ENCODE measurements around the gene CDH13.

Gene CDH13

GRCh38 chr16:82605863-82606620 is 20.7 kb upstream of the CDH13 start:
- H3K4me3 ChIP-seq (ENCODE audit: severe bottlenecking) = no peak overlapping the region

GRCh38 chr16:82609140-82609539 is 17.6 kb upstream of the CDH13 start:
- Histone ChIP-seq H3K27ac (ENCODE audit: poor library complexity, severe bottlenecking) (no peak overlapping the region), H3K27me3 (ENCODE audit: insufficient read depth, poor library complexity, severe bottlenecking) (no peaks in the 10 kb centered on the region), H3K36me3 (ENCODE audit: low read depth) (no peaks in the 10 kb centered on the region), H3K9me3 (ENCODE audit: severe bottlenecking) (no peaks in the 10 kb centered on the region), H3K4me3 (ENCODE audit: severe bottlenecking) (no peak overlapping the region), H3K4me1 (ENCODE audit: insufficient read depth, poor library complexity, severe bottlenecking) (no peaks in the 10 kb centered on the region)
- TF ChIP-seq CTCF (IDR thresholded peaks at IDR 0.05; ENCODE audit: poor library complexity, severe bottlenecking) = no peak
- ATAC-seq (ENCODE audit: low read depth) = no peak
- DNase-seq (ENCODE audit: low spot score) = no peak

More at GRCh38 chr16:82605863-82606620, 20.7 kb upstream of the CDH13 start:
- ATAC-seq (ENCODE audit: low read depth) = no peak
- Histone ChIP-seq H3K4me1 (ENCODE audit: insufficient read depth, poor library complexity, severe bottlenecking) (no peaks in the 10 kb centered on the region), H3K9me3 (ENCODE audit: severe bottlenecking) (no peaks in the 10 kb centered on the region), H3K27ac (ENCODE audit: poor library complexity, severe bottlenecking) (no peak overlapping the region), H3K36me3 (ENCODE audit: low read depth) (no peaks in the 10 kb centered on the region), H3K27me3 (ENCODE audit: insufficient read depth, poor library complexity, severe bottlenecking) (no peaks in the 10 kb centered on the region)
- TF ChIP-seq CTCF (IDR thresholded peaks at IDR 0.05; ENCODE audit: poor library complexity, severe bottlenecking) = no peak
- DNase-seq (ENCODE audit: low spot score) = no peak

GRCh38 chr16:82612263-82612662 is 14.5 kb upstream of the CDH13 start:
- ATAC-seq (ENCODE audit: low read depth) = no peak
- Histone ChIP-seq H3K27ac (ENCODE audit: poor library complexity, severe bottlenecking) (no peak overlapping the region), H3K9me3 (ENCODE audit: severe bottlenecking) (no peaks in the 10 kb centered on the region), H3K4me3 (ENCODE audit: severe bottlenecking) (no peak overlapping the region), H3K4me1 (ENCODE audit: insufficient read depth, poor library complexity, severe bottlenecking) (no peaks in the 10 kb centered on the region), H3K27me3 (ENCODE audit: insufficient read depth, poor library complexity, severe bottlenecking) (no peaks in the 10 kb centered on the region), H3K36me3 (ENCODE audit: low read depth) (no peaks in the 10 kb centered on the region)
- DNase-seq (ENCODE audit: low spot score) = no peak
- no peak for TF ChIP-seq CTCF (IDR thresholded peaks at IDR 0.05; ENCODE audit: poor library complexity, severe bottlenecking)

GRCh38 chr16:82616356-82616755 is 10.4 kb upstream of the CDH13 start:
- no peak overlapping the region for H3K27ac ChIP-seq (ENCODE audit: poor library complexity, severe bottlenecking)
- no peaks in the 10 kb centered on the region for H3K27me3 ChIP-seq (ENCODE audit: insufficient read depth, poor library complexity, severe bottlenecking)
- no peaks in the 10 kb centered on the region for H3K4me1 ChIP-seq (ENCODE audit: insufficient read depth, poor library complexity, severe bottlenecking)
- no peak overlapping the region for H3K4me3 ChIP-seq (ENCODE audit: severe bottlenecking)
- no peak for ATAC-seq (ENCODE audit: low read depth)
- H3K9me3 ChIP-seq (ENCODE audit: severe bottlenecking) = no peaks in the 10 kb centered on the region
- H3K36me3 ChIP-seq (ENCODE audit: low read depth) = no peaks in the 10 kb centered on the region
- no peak for TF ChIP-seq CTCF (IDR thresholded peaks at IDR 0.05; ENCODE audit: poor library complexity, severe bottlenecking)
- DNase-seq (ENCODE audit: low spot score) = no peak

- no peak; the same call in 2 of the 3 replicates for ATAC-seq (ENCODE audit: low read depth)
- DNase-seq (ENCODE audit: low spot score) = no peak
- H3K4me1 ChIP-seq (ENCODE audit: insufficient read depth, poor library complexity, severe bottlenecking) = peaks cover 4% of the 10 kb centered on the region
- H3K9me3 ChIP-seq (ENCODE audit: severe bottlenecking) = no peaks in the 10 kb centered on the region
- H3K27ac ChIP-seq (ENCODE audit: poor library complexity, severe bottlenecking) = no peak overlapping the region
- H3K27me3 ChIP-seq (ENCODE audit: insufficient read depth, poor library complexity, severe bottlenecking) = no peaks in the 10 kb centered on the region
- TF ChIP-seq CTCF (IDR thresholded peaks at IDR 0.05; ENCODE audit: poor library complexity, severe bottlenecking) = peak; percentile 38
- no peaks in the 10 kb centered on the region for H3K36me3 ChIP-seq (ENCODE audit: low read depth)
- no peak overlapping the region for H3K4me3 ChIP-seq (ENCODE audit: severe bottlenecking)
Measured at GRCh38 chr16:82621781-82622180, 5.0 kb upstream of the CDH13 start.

All from RWPE2 (cell line).